Activated CD4-positive, alpha-beta memory T cell treated with anti-CD3 and anti-CD28 coated beads, Interleukin-2, amount 10 ng/mL, durations not matched to agents 7 days and 5 days (primary cell): ENCODE data around the gene NLGN3. TPM values are rescaled to one million over a fixed set of nuclear protein-coding genes. Genes with fewer than 3 reads are reported as not detected.

Experiments
- CTCF ChIA-PET: fragments of 350-600 bp; sonication (Branson Sonifier 250); formaldehyde crosslinking; loops from one replicate; lab custom pipeline; 2021; ENCODE audit warnings: antibody characterized with exemption, inconsistent platforms; lab: Charles Lee
- POLR2A ChIA-PET: fragments of 350-600 bp; sonication (Branson Sonifier 250); formaldehyde crosslinking; loops from one replicate; lab custom pipeline; 2021; ENCODE audit warnings: antibody characterized with exemption; lab: Charles Lee
- DNase-seq: peaks from one replicate; pipeline ENCODE4 v3.0.0-alpha.2; 2020
- H3K27ac Mint-ChIP-seq: one replicate; pipeline ENCODE4 v1.8.0; 2021; ENCODE audit warnings: mild to moderate bottlenecking, mixed read lengths
- H3K27me3 Mint-ChIP-seq: one replicate; pipeline ENCODE4 v1.8.0; 2021; ENCODE audit warnings: mixed read lengths
- H3K36me3 Mint-ChIP-seq: one replicate; pipeline ENCODE4 v1.8.0; 2021; ENCODE audit warnings: low read depth, mixed read lengths
- H3K4me1 Mint-ChIP-seq: one replicate; pipeline ENCODE4 v1.8.0; 2021; ENCODE audit warnings: mixed read lengths
- H3K4me3 Mint-ChIP-seq: one replicate; pipeline ENCODE4 v1.8.0; 2021; ENCODE audit warnings: mild to moderate bottlenecking, mixed read lengths
- H3K9me3 Mint-ChIP-seq: one replicate; pipeline ENCODE4 v1.8.0; 2021; ENCODE audit warnings: mixed read lengths
- total RNA-seq, 2 experiments: library from RNA; stranded (reverse); gene quantifications; one replicate each; pipeline ENCODE4 v1.2.3, GENCODE V29; 2021

NLGN3 gene
- 1 to 10 TPM in 1 of 2 experiments, under 1 TPM in 1; 0.90 to 1.2 TPM for total RNA-seq

GRCh38 chrX:71144651-71145050 lies at the start of gene NLGN3:
TSS of gene NLGN3 (plus strand) at chrX:71144841. CDS start at chrX:71147750, 2,909 bp downstream.
- H3K36me3 Mint-ChIP-seq = peaks cover 11% of the 10 kb centered on the region
- ChIA-PET CTCF (no interaction called here), POLR2A (no interaction called here)
- peaks cover 8% of the 10 kb centered on the region for H3K4me1 Mint-ChIP-seq
- H3K4me3 Mint-ChIP-seq = no peak within 1 kb of the TSS
- no peaks in the 10 kb centered on the region for H3K27me3 Mint-ChIP-seq
- H3K9me3 Mint-ChIP-seq = no peaks in the 10 kb centered on the region
- DNase-seq = no peak
- no peak within 1 kb of the TSS for H3K27ac Mint-ChIP-seq

GRCh38 chrX:71095033-71095432 lies 49.6 kb upstream of the NLGN3 start:
- POLR2A ChIA-PET = interaction anchor here (1.0 kb wide), 1 partner anchor 16 kb away, joined by 3 read pairs; the partner anchor contains the start of gene IL2RG
- Mint-ChIP-seq H3K4me3 (peak overlapping the region; percentile 96), H3K4me1 (peaks cover 32% of the 10 kb centered on the region), H3K27ac (no peak overlapping the region), H3K9me3 (no peaks in the 10 kb centered on the region), H3K27me3 (peaks cover 2% of the 10 kb centered on the region), H3K36me3 (no peaks in the 10 kb centered on the region)
- CTCF ChIA-PET = no interaction called here
- DNase-seq = no peak

GRCh38 chrX:71095555-71095980 lies 49.1 kb upstream of the NLGN3 start, which contains the start of gene FOXO4:
TSS of gene FOXO4 (plus strand) at chrX:71095851. CDS start at chrX:71096529, 678 bp downstream.
- Mint-ChIP-seq H3K27me3 (peaks cover 2% of the 10 kb centered on the region), H3K27ac (peak within 1 kb of the TSS; percentile 66), H3K36me3 (no peaks in the 10 kb centered on the region), H3K4me3 (peak within 1 kb of the TSS; percentile 96), H3K9me3 (no peaks in the 10 kb centered on the region), H3K4me1 (peaks cover 32% of the 10 kb centered on the region)
- ChIA-PET CTCF (interaction anchor here (0.7 to 2.6 kb wide), 3 partner anchors 10 to 35 kb away, joined by 5 to 9 read pairs (median 8); partner anchors contain the start of gene MED12), POLR2A (interaction anchor here (0.9 to 2.7 kb wide), 6 partner anchors 10 to 36 kb away, joined by 3 to 30 read pairs (median 4); partner anchors contain the start of genes IL2RG and MED12)
- DNase-seq = peak; percentile 90

GRCh38 chrX:71095981-71096759 lies 48.5 kb upstream of the NLGN3 start:
- H3K27ac Mint-ChIP-seq = peak overlapping the region; percentile 66
- H3K9me3 Mint-ChIP-seq = no peaks in the 10 kb centered on the region
- DNase-seq = no peak
- peaks cover 34% of the 10 kb centered on the region for H3K4me1 Mint-ChIP-seq
- H3K27me3 Mint-ChIP-seq = peaks cover 2% of the 10 kb centered on the region
- no peaks in the 10 kb centered on the region for H3K36me3 Mint-ChIP-seq
- ChIA-PET POLR2A (interaction anchor here (0.9 to 2.7 kb wide), 6 partner anchors 9 to 86 kb away, joined by 4 to 30 read pairs (median 6); partner anchors contain the start of genes IL2RG and MED12), CTCF (interaction anchor here (0.7 to 2.6 kb wide), 3 partner anchors 10 to 35 kb away, joined by 5 to 9 read pairs (median 8); partner anchors contain the start of gene MED12)
- H3K4me3 Mint-ChIP-seq = peak overlapping the region; percentile 96

GRCh38 chrX:71096760-71097032 lies 47.9 kb upstream of the NLGN3 start:
- Mint-ChIP-seq H3K36me3 (no peaks in the 10 kb centered on the region), H3K4me3 (peak overlapping the region; percentile 96), H3K27me3 (peaks cover 2% of the 10 kb centered on the region), H3K9me3 (no peaks in the 10 kb centered on the region), H3K27ac (no peak overlapping the region), H3K4me1 (peaks cover 36% of the 10 kb centered on the region)
- no peak for DNase-seq
- ChIA-PET CTCF (interaction anchor here (1.4 to 2.6 kb wide), 3 partner anchors 22 to 34 kb away, joined by 8 to 9 read pairs (median 9); partner anchors contain the start of gene MED12), POLR2A (interaction anchor here (1.1 to 2.7 kb wide), 5 partner anchors 12 to 85 kb away, joined by 4 to 30 read pairs (median 7); partner anchors contain the start of genes IL2RG and MED12)

GRCh38 chrX:71098302-71098701 lies 46.3 kb upstream of the NLGN3 start:
- H3K27ac Mint-ChIP-seq = no peak overlapping the region
- CTCF ChIA-PET = interaction anchor here (1.0 to 2.6 kb wide), 4 partner anchors 13 to 128 kb away, joined by 4 to 8 read pairs (median 4); partner anchors contain the start of gene IL2RG
- H3K36me3 Mint-ChIP-seq = no peaks in the 10 kb centered on the region
- H3K9me3 Mint-ChIP-seq = no peaks in the 10 kb centered on the region
- no peak overlapping the region for H3K4me3 Mint-ChIP-seq
- POLR2A ChIA-PET = interaction anchor here (1.4 to 2.7 kb wide), 2 partner anchors 13 to 20 kb away, joined by 6 to 30 read pairs; partner anchors contain the start of genes IL2RG and MED12
- H3K27me3 Mint-ChIP-seq = peaks cover 2% of the 10 kb centered on the region
- DNase-seq = peak; percentile 76
- peaks cover 47% of the 10 kb centered on the region for H3K4me1 Mint-ChIP-seq

GRCh38 chrX:71098951-71099506 lies 45.6 kb upstream of the NLGN3 start:
- Mint-ChIP-seq H3K27me3 (peaks cover 2% of the 10 kb centered on the region), H3K9me3 (no peaks in the 10 kb centered on the region), H3K27ac (no peak overlapping the region), H3K4me3 (no peak overlapping the region), H3K36me3 (peaks cover 2% of the 10 kb centered on the region), H3K4me1 (peaks cover 51% of the 10 kb centered on the region)
- ChIA-PET CTCF (interaction anchor here (0.9 to 2.9 kb wide), 5 partner anchors 9 to 31 kb away, joined by 3 to 19 read pairs (median 10); partner anchors contain the start of genes IL2RG and MED12), POLR2A (interaction anchor here (0.6 to 8.4 kb wide), 8 partner anchors 10 to 433 kb away, joined by 3 to 105 read pairs (median 4); partner anchors contain the start of genes IL2RG, MED12, NONO and OGT)
- no peak for DNase-seq

GRCh38 chrX:71099736-71100135 lies 44.9 kb upstream of the NLGN3 start:
- Mint-ChIP-seq H3K27me3 (peaks cover 2% of the 10 kb centered on the region), H3K4me1 (peaks cover 53% of the 10 kb centered on the region), H3K9me3 (no peaks in the 10 kb centered on the region), H3K36me3 (peaks cover 9% of the 10 kb centered on the region), H3K4me3 (no peak overlapping the region), H3K27ac (no peak overlapping the region)
- no peak for DNase-seq
- POLR2A ChIA-PET = interaction anchor here (0.6 to 8.4 kb wide), 8 partner anchors 9 to 433 kb away, joined by 3 to 105 read pairs (median 4); partner anchors contain the start of genes IL2RG, MED12, NONO and OGT
- CTCF ChIA-PET = interaction anchor here (0.9 to 2.9 kb wide), 5 partner anchors 9 to 30 kb away, joined by 3 to 19 read pairs (median 10); partner anchors contain the start of genes IL2RG and MED12

GRCh38 chrX:71100581-71101505 lies 43.8 kb upstream of the NLGN3 start:
- peaks cover 54% of the 10 kb centered on the region for H3K4me1 Mint-ChIP-seq
- DNase-seq = no peak
- no peak overlapping the region for H3K4me3 Mint-ChIP-seq
- no peaks in the 10 kb centered on the region for H3K9me3 Mint-ChIP-seq
- no peak overlapping the region for H3K27ac Mint-ChIP-seq
- H3K27me3 Mint-ChIP-seq = peaks cover 2% of the 10 kb centered on the region
- ChIA-PET CTCF (interaction anchor here (1.4 to 3.2 kb wide), 3 partner anchors 11 to 29 kb away, joined by 8 to 23 read pairs (median 15); partner anchors contain the start of genes IL2RG and MED12), POLR2A (interaction anchor here (0.5 to 8.4 kb wide), 8 partner anchors 11 to 265 kb away, joined by 3 to 105 read pairs (median 4); partner anchors contain the start of genes IL2RG, MED12 and TAF1)
- peaks cover 14% of the 10 kb centered on the region for H3K36me3 Mint-ChIP-seq

- H3K27ac Mint-ChIP-seq = peak overlapping the region; percentile 78
- H3K9me3 Mint-ChIP-seq = no peaks in the 10 kb centered on the region
- POLR2A ChIA-PET = interaction anchor here (0.9 to 8.4 kb wide), 6 partner anchors 9 to 80 kb away, joined by 3 to 105 read pairs (median 10); partner anchors contain the start of genes IL2RG and MED12
- H3K4me3 Mint-ChIP-seq = no peak overlapping the region
- CTCF ChIA-PET = interaction anchor here (1.4 to 3.2 kb wide), 2 partner anchors 9 to 27 kb away, joined by 6 to 23 read pairs; partner anchors contain the start of gene IL2RG
- peaks cover 61% of the 10 kb centered on the region for H3K4me1 Mint-ChIP-seq
- H3K27me3 Mint-ChIP-seq = peaks cover 2% of the 10 kb centered on the region
- peaks cover 26% of the 10 kb centered on the region for H3K36me3 Mint-ChIP-seq
- DNase-seq = no peak
Measured at GRCh38 chrX:71102292-71102691, 42.3 kb upstream of the NLGN3 start.
